ENCODE results near the gene MRPS18B.

Gene MRPS18B

GRCh38 chr6:30672445-30673253, 55.0 kb downstream of the MRPS18B start, which contains the start of gene DHX16:
DHX16 (minus strand) TSS chr6:30673006; CDS start chr6:30672841, 165 bp downstream.
- no peak for TF ChIP-seq ZFX (IDR thresholded peaks at IDR 0.05; ENCODE audit: borderline replicate concordance)
- TF ChIP-seq CTCF (IDR thresholded peaks at IDR 0.05) = peak; percentile 89
- peak within 1 kb of the TSS; percentile 76 for H3K27ac ChIP-seq
